Endothelial cell of umbilical vein (primary cell): ENCODE results near the gene MED12L. TPM values are rescaled to one million over a fixed set of nuclear protein-coding genes. Genes with fewer than 3 reads are reported as not detected.

Source experiments
- BruUV-seq: library from RNA; stranded (reverse); fragments of 400-500 nt; replicated peaks from 2 replicates; lab custom pipeline; 2021; lab: Mats Ljungman, UMichigan
- CTCF ChIA-PET: fragments of 300-600, 350-600 bp; sonication (Branson Sonifier 250); formaldehyde crosslinking; loops from one replicate; lab custom pipeline; 2021; ENCODE audit warnings: antibody characterized with exemption, inconsistent platforms; lab: Charles Lee
- POLR2A ChIA-PET: fragments of 300-600, 350-600 bp; sonication (Branson Sonifier 250); formaldehyde crosslinking; loops from one replicate; lab custom pipeline; 2021; ENCODE audit warnings: antibody characterized with exemption, inconsistent platforms; lab: Charles Lee
- DNase-seq: peaks from one replicate; pipeline ENCODE4 v3.0.0-alpha.2; 2011; ENCODE audit warnings: low read depth, low spot score
- FAIRE-seq: peaks from 2 replicates; lab custom pipeline; 2011; peaks lifted over from hg19 to GRCh38; lab: Jason Lieb, UNC
- H2AFZ ChIP-seq: 2 replicates; pipeline ENCODE4 v1.6.0; 2012; ENCODE audit warnings: low read depth, low read length, control low read depth, inconsistent platforms
- H3K27ac ChIP-seq: 2 replicates; pipeline ENCODE4 v1.5.1; 2011; ENCODE audit warnings: low read depth, mild to moderate bottlenecking, control low read depth, low read length, moderate library complexity; ENCODE audit not compliant: insufficient read depth
- H3K27me3 ChIP-seq, 2 experiments: 2 replicates each; pipeline versions ENCODE4 v1.6.0 to v1.6.1; 2011; ENCODE audit warnings: low read length in 2 of 2, mixed read lengths in 1 of 2; ENCODE audit not compliant: control insufficient read depth in 2 of 2, insufficient read depth in 2 of 2
- H3K36me3 ChIP-seq, 2 experiments: 2 replicates in 1 of 2; 3 replicates in 1 of 2; pipeline ENCODE4 v1.5.1; 2011; ENCODE audit warnings: low read length in 2 of 2, mild to moderate bottlenecking in 1 of 2, moderate library complexity in 1 of 2; ENCODE audit not compliant: control insufficient read depth in 2 of 2, insufficient read depth in 2 of 2; ENCODE audit errors: extremely low read depth in 1 of 2
- H3K4me1 ChIP-seq: 3 replicates; pipeline ENCODE4 v1.5.1; 2011; ENCODE audit warnings: mild to moderate bottlenecking, low read length; ENCODE audit not compliant: control insufficient read depth, insufficient read depth; ENCODE audit errors: extremely low read depth
- H3K4me2 ChIP-seq: 2 replicates; pipeline ENCODE4 v1.6.1; 2011; ENCODE audit warnings: low read length, control low read depth, mixed read lengths; ENCODE audit not compliant: insufficient read depth
- H3K4me3 ChIP-seq, 3 experiments: fragments of 200-600 bp in 1 of 3; sonication (generic), shearing (Covaris generic) in 1 of 3; replicated peaks in 1 of 3; 2 replicates each; pipeline ENCODE4 v1.5.1; 2011 to 2016; ENCODE audit warnings: control low read depth in 3 of 3, low read length in 3 of 3, mild to moderate bottlenecking in 2 of 3, inconsistent platforms in 1 of 3, low read depth in 1 of 3, moderate library complexity in 1 of 3; ENCODE audit not compliant: insufficient read depth in 1 of 3
- H3K79me2 ChIP-seq: 2 replicates; pipeline ENCODE4 v1.6.0; 2012; ENCODE audit warnings: low read length, inconsistent platforms; ENCODE audit not compliant: control insufficient read depth, insufficient read depth
- H3K9ac ChIP-seq: replicated peaks from 2 replicates; pipeline ENCODE3; 2011; ENCODE audit warnings: low read length, control low read depth; ENCODE audit not compliant: insufficient read depth; ENCODE audit errors: extremely low read depth
- H3K9me1 ChIP-seq: replicated peaks from 3 replicates; pipeline ENCODE4 v1.6.0; 2011; ENCODE audit warnings: mild to moderate bottlenecking, low read length; ENCODE audit not compliant: control insufficient read depth, insufficient read depth; ENCODE audit errors: extremely low read depth
- H3K9me3 ChIP-seq: replicated peaks from 2 replicates; pipeline ENCODE4 v1.5.1; 2012; ENCODE audit warnings: low read length, inconsistent platforms; ENCODE audit not compliant: control insufficient read depth, insufficient read depth
- H4K20me1 ChIP-seq: replicated peaks from 2 replicates; pipeline ENCODE3; 2011; ENCODE audit warnings: mild to moderate bottlenecking, low read length; ENCODE audit not compliant: control insufficient read depth, insufficient read depth; ENCODE audit errors: extremely low read depth
- EZH2 ChIP-seq: IDR thresholded peaks from 2 replicates; pipeline ENCODE4 v1.6.1; 2012; ENCODE audit warnings: borderline replicate concordance, low read depth, mild to moderate bottlenecking, moderate library complexity, low read length, inconsistent platforms; ENCODE audit not compliant: severe bottlenecking
- FOS ChIP-seq: IDR thresholded peaks from 2 replicates; pipeline ENCODE4 v1.6.1; 2011; ENCODE audit warnings: mild to moderate bottlenecking, low read length, moderate library complexity, borderline replicate concordance; ENCODE audit not compliant: insufficient read depth
- GATA2 ChIP-seq: IDR thresholded peaks from 2 replicates; pipeline ENCODE4 v1.7.0; 2011; ENCODE audit warnings: low read depth, mild to moderate bottlenecking, moderate library complexity, mixed read lengths, low read length; ENCODE audit not compliant: insufficient read length, insufficient read depth
- JUN ChIP-seq: IDR thresholded peaks from 2 replicates; pipeline ENCODE4 v1.6.1; 2011; ENCODE audit warnings: borderline replicate concordance, low read depth; ENCODE audit not compliant: insufficient read length, insufficient read depth
- MYC ChIP-seq: IDR thresholded peaks from one replicate; pipeline ENCODE4 v1.6.1; 2011; ENCODE audit warnings: mild to moderate bottlenecking, low read depth, low read length
- POLR2AphosphoS5 ChIP-seq: IDR thresholded peaks from 2 replicates; pipeline ENCODE4 v1.6.1; 2012; ENCODE audit warnings: low read depth, mild to moderate bottlenecking, control low read depth, low read length, moderate library complexity; ENCODE audit not compliant: insufficient read depth
- dilution Hi-C: fragments of 300-500 bp; cut with MboI; formaldehyde crosslinking; loops from one replicate; pipeline ENCODE4 v1.15.0; 2019; ENCODE audit warnings: low sequenced_read_pairs; ENCODE audit not compliant: extremely low pct_ligation_motif_present
- intact Hi-C: fragments of 100-400 bp; cut with micrococcal nuclease; formaldehyde crosslinking; loops from one replicate; pipeline ENCODE4 v1.10.0; 2022
- polyA plus RNA-seq, 4 experiments: library from polyadenylated mRNA; depleted of rRNA in 3 of 4; stranded (reverse) in 3 of 4; unstranded in 1 of 4; fragments of >200 nt; gene quantifications; 2 replicates each; pipeline versions ENCODE4 v1.2.1 to v1.2.3, GENCODE V29; 2011 to 2012; ENCODE audit warnings: missing spikeins in 1 of 4
- total RNA-seq: library from RNA; stranded (reverse); gene quantifications from 2 replicates; pipeline ENCODE4 v1.2.3, GENCODE V29; 2021
- TF ChIP-seq, protein P1 (sequence below), 2 donors: IDR thresholded peaks; 1 replicate in 1 of 2; 2 replicates in 1 of 2; pipeline ENCODE4 v1.5.1; 2011; ENCODE audit warnings: low read length in 2 of 2, mild to moderate bottlenecking in 2 of 2, moderate library complexity in 2 of 2, control low read depth in 1 of 2, inconsistent platforms in 1 of 2, low read depth in 1 of 2; ENCODE audit not compliant: insufficient read depth in 1 of 2; ENCODE audit errors: extremely low read depth in 1 of 2
- TF ChIP-seq, protein P2 (sequence below): IDR thresholded peaks from 2 replicates; pipeline ENCODE4 v1.6.1; 2011; ENCODE audit not compliant: insufficient read depth, insufficient read length

Gene MED12L
- total and polyA plus RNA-seq, 2 donors (not counting 3 experiments of a cell fraction or from before 2014, with no cell fraction given): 0.03 to 0.27 TPM

DNA sequence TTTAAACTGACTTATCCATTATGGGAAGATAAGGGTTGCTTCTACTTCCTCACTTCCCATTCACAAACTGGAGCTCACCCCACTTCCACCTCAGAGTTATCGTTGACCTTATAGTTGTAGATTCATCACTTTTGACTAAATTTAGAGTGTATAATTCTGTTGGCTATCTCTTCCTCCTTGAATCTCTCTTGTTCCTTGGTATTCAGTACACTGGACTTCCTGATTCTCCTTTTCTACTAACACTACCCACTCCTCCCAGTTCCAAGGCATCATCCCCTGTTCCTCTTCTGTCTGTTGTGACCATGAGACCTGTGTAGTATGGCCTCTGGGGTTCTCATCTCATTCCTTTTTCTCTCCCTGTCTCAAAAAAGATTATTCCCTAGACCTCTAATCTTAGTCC is 237.0 kb downstream of the MED12L start:
- H2AFZ ChIP-seq: no peak overlapping the region
- no peak overlapping the region for H3K4me3 ChIP-seq
- no peak overlapping the region for H3K4me2 ChIP-seq
- H3K36me3 ChIP-seq: no peaks in the 10 kb centered on the region
- dilution Hi-C loops (no loop called here), intact Hi-C loops (no loop called here)
- H3K27me3 ChIP-seq: no peaks in the 10 kb centered on the region
- H3K9me1 ChIP-seq: no peaks in the 10 kb centered on the region
- FAIRE-seq (no peak), DNase-seq (no peak)
- H4K20me1 ChIP-seq: no peaks in the 10 kb centered on the region
- H3K9me3 ChIP-seq: no peaks in the 10 kb centered on the region
- no peak overlapping the region for H3K9ac ChIP-seq
- no peaks in the 10 kb centered on the region for H3K4me1 ChIP-seq
- ChIA-PET POLR2A (no interaction called here), CTCF (no interaction called here)
- TF ChIP-seq FOS: no peak
- TF ChIP-seq, protein P1, sequence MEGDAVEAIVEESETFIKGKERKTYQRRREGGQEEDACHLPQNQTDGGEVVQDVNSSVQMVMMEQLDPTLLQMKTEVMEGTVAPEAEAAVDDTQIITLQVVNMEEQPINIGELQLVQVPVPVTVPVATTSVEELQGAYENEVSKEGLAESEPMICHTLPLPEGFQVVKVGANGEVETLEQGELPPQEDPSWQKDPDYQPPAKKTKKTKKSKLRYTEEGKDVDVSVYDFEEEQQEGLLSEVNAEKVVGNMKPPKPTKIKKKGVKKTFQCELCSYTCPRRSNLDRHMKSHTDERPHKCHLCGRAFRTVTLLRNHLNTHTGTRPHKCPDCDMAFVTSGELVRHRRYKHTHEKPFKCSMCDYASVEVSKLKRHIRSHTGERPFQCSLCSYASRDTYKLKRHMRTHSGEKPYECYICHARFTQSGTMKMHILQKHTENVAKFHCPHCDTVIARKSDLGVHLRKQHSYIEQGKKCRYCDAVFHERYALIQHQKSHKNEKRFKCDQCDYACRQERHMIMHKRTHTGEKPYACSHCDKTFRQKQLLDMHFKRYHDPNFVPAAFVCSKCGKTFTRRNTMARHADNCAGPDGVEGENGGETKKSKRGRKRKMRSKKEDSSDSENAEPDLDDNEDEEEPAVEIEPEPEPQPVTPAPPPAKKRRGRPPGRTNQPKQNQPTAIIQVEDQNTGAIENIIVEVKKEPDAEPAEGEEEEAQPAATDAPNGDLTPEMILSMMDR (IDR thresholded peaks at IDR 0.05; ENCODE audit: extremely low read depth in 1 of 2, insufficient read depth in 1 of 2, low read depth in 1 of 2, low read length in 2 of 2): no peak
- TF ChIP-seq, protein P2, sequence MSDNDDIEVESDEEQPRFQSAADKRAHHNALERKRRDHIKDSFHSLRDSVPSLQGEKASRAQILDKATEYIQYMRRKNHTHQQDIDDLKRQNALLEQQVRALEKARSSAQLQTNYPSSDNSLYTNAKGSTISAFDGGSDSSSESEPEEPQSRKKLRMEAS: no peak
- TF ChIP-seq EZH2: no peak
- no peak for TF ChIP-seq GATA2
- no peak for TF ChIP-seq MYC
- TF ChIP-seq POLR2AphosphoS5: no peak
- TF ChIP-seq JUN: no peak
- H3K27ac ChIP-seq: no peak overlapping the region
- BruUV-seq: no TSS peak
- H3K79me2 ChIP-seq: no peaks in the 10 kb centered on the region
